ENCODE data around the gene LRRN2. TPM values are rescaled to one million over a fixed set of nuclear protein-coding genes. Genes with fewer than 3 reads are reported as not detected.

Gene LRRN2
- total RNA-seq, 1 experiment from 2014 or later: 5.3 TPM

DNA sequence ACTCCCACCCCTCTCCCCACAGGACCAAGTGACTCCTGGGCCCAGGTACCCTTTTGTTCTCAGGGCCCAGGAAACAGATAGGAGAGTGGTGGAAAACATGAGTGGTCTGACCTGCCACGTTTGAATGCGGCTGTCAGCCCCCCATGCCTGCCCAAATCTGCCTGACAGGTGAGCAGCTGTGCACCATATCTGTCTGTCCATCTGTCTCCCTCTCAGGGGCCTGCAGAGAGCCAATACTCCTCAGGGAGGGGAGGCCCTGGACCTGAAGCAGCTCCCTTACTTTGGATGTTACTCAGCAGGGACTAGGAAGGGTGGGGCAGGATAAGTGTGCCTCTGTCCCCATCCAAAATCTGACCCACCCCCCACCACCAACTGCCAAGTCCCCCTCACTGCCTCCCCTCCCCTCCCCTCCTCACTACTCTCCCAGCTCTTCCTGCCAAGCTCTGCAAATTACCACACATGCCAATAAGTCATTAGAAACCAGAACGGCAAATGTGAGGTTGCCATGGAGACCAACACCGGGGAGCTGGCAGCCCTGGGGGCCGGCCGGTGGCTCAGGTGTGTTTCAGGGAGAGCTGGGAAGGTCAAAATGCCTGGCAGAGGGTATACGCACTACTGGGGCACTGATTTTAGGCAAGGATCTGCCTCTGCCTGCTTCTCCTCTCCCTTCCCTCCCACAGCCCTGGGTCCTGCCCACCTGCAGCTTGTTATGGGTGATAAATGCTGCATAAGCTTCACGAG, 11.5 kb downstream of the LRRN2 start (continued):
- TF ChIP-seq E2F4 (CRISPR knock-in tag; IDR thresholded peaks at IDR 0.05; ENCODE audit: borderline replicate concordance, low read depth) (no peak), JAZF1 (CRISPR knock-in tag; IDR thresholded peaks at IDR 0.05) (no peak), IRF1 (CRISPR knock-in tag; IDR thresholded peaks at IDR 0.05) (no peak), ZNF219 (CRISPR knock-in tag; IDR thresholded peaks at IDR 0.05; ENCODE audit: borderline replicate concordance) (no peak), ELF4 (CRISPR knock-in tag; IDR thresholded peaks at IDR 0.05; ENCODE audit: low read depth) (no peak), ZNF232 (CRISPR knock-in tag; IDR thresholded peaks at IDR 0.05) (no peak), TEAD4 (CRISPR knock-in tag; IDR thresholded peaks at IDR 0.05) (no peak), CBFB (CRISPR knock-in tag; IDR thresholded peaks at IDR 0.05; ENCODE audit: low read depth) (no peak), E2F5 (CRISPR knock-in tag; IDR thresholded peaks at IDR 0.05) (no peak), TP53 (CRISPR knock-in tag; IDR thresholded peaks at IDR 0.05) (no peak), EMX1 (CRISPR knock-in tag; IDR thresholded peaks at IDR 0.05) (no peak)
- TF ChIP-seq, protein P1, sequence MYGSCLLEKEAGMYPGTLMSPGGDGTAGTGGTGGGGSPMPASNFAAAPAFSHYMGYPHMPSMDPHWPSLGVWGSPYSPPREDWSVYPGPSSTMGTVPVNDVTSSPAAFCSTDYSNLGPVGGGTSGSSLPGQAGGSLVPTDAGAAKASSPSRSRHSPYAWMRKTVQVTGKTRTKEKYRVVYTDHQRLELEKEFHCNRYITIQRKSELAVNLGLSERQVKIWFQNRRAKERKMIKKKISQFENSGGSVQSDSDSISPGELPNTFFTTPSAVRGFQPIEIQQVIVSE (CRISPR knock-in tag; IDR thresholded peaks at IDR 0.05; ENCODE audit: borderline replicate concordance): no peak
- TF ChIP-seq, protein P2, sequence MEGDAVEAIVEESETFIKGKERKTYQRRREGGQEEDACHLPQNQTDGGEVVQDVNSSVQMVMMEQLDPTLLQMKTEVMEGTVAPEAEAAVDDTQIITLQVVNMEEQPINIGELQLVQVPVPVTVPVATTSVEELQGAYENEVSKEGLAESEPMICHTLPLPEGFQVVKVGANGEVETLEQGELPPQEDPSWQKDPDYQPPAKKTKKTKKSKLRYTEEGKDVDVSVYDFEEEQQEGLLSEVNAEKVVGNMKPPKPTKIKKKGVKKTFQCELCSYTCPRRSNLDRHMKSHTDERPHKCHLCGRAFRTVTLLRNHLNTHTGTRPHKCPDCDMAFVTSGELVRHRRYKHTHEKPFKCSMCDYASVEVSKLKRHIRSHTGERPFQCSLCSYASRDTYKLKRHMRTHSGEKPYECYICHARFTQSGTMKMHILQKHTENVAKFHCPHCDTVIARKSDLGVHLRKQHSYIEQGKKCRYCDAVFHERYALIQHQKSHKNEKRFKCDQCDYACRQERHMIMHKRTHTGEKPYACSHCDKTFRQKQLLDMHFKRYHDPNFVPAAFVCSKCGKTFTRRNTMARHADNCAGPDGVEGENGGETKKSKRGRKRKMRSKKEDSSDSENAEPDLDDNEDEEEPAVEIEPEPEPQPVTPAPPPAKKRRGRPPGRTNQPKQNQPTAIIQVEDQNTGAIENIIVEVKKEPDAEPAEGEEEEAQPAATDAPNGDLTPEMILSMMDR (IDR thresholded peaks at IDR 0.05): no peak
- TF ChIP-seq, protein P3, sequence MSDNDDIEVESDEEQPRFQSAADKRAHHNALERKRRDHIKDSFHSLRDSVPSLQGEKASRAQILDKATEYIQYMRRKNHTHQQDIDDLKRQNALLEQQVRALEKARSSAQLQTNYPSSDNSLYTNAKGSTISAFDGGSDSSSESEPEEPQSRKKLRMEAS (CRISPR knock-in tag; IDR thresholded peaks at IDR 0.05): no peak

DNA sequence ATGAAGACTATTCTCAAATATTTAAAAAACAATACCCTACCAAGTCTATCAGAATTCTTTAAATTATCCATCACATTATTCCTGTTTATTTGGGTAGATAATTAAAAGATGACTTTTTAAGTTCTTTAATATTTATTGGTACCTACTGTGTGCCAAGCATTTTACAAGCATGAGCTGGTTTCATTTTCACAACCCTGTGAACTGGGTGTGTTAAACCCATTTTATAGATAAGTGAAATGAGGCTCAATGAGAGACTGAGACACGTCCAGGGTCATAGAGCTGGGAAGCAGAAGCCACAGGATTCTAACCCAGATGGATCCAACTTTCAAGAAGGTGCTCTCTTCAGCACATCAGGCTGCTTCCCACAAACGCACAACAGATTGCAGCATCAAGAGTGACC, 12.3 kb downstream of the LRRN2 start:
- H3K4me1 Mint-ChIP-seq: peaks cover 7% of the 10 kb centered on the region
- no peaks in the 10 kb centered on the region for H3K27me3 Mint-ChIP-seq (ENCODE audit: low read depth)
- DNase-seq (ENCODE audit: low spot score) (no peak), ATAC-seq (no peak)
- CTCF ChIA-PET: interaction anchor here (1.1 to 3.4 kb wide), 3 partner anchors 41 to 134 kb away, joined by 3 to 15 read pairs (median 3); no protein-coding TSS in a partner anchor
- no peak overlapping the region for H3K27ac Mint-ChIP-seq
- POLR2A ChIA-PET: no interaction called here
- H3K4me3 Mint-ChIP-seq: no peak overlapping the region
- no peaks in the 10 kb centered on the region for H3K36me3 Mint-ChIP-seq
- no peaks in the 10 kb centered on the region for H3K9me3 Mint-ChIP-seq
- TF ChIP-seq ZNF232 (CRISPR knock-in tag; IDR thresholded peaks at IDR 0.05): no peak
- TF ChIP-seq, protein P4, sequence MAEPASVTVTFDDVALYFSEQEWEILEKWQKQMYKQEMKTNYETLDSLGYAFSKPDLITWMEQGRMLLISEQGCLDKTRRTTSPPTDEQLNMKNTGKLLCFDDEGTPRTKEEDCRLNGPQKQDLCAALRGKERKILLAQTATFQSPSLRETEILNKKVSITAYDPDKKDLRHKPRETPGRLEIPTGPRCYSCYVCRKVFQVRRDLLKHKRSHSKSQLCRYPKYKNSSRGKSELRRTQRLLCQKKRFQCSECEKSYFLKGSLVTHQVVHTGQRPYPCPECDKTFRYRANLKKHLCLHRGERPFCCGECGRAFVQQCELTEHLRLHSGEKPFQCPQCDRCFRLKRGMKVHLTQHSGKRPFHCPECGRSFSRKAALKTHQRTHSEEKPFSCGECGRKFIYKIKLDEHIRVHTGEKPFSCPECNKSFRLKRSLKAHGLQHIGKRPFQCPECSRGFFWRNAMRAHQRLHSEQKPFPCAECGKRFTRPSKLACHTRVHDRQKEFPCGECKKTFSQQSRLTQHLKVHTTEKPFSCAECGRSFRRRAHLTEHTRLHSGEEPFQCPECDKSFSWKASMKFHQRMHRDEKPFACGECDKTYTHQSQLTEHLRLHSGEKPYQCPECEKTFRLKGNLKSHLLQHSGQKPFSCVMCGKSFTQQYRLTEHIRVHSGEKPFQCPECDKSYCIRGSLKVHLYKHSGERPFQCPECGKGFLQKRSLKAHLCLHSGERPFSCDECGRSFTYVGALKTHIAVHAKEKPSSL (CRISPR knock-in tag; conservative IDR thresholded peaks at IDR 0.05): no peak
- TF ChIP-seq ZNF219 (CRISPR knock-in tag; IDR thresholded peaks at IDR 0.05; ENCODE audit: borderline replicate concordance): no peak
- no peak for TF ChIP-seq PRDM15 (CRISPR knock-in tag; IDR thresholded peaks at IDR 0.05)
- no peak for TF ChIP-seq AR (CRISPR knock-in tag; IDR thresholded peaks at IDR 0.05)
- TF ChIP-seq ZNF396 (CRISPR knock-in tag; IDR thresholded peaks at IDR 0.05; ENCODE audit: borderline replicate concordance): no peak
- no peak for TF ChIP-seq IRF1 (CRISPR knock-in tag; IDR thresholded peaks at IDR 0.05)

Measured in WTC11 (cell line).